OCI-LY1 (cell line): Measurements from ENCODE around the gene IYD.

ENCODE experiments used
- EZH2 ChIP-seq: fragments of 200-600 bp; sonication (generic), shearing (Covaris generic); IDR thresholded peaks from 2 replicates; pipeline ENCODE4 v1.8.0; 2017; ENCODE audit warnings: borderline replicate concordance, mixed run types, mild to moderate bottlenecking, antibody characterized with exemption, low read length, moderate library complexity, mixed read lengths
- TF ChIP-seq, protein P1 (sequence below): fragments of 200-600 bp; sonication (generic), shearing (Covaris generic); IDR thresholded peaks from 2 replicates; pipeline ENCODE4 v1.5.1; 2017; ENCODE audit warnings: mild to moderate bottlenecking, antibody characterized with exemption, low read length, moderate library complexity, mixed read lengths

GRCh38 chr6:150336299-150336698 lies 32.5 kb upstream of the IYD start:
- TF ChIP-seq EZH2 = no peak
- TF ChIP-seq, protein P1, sequence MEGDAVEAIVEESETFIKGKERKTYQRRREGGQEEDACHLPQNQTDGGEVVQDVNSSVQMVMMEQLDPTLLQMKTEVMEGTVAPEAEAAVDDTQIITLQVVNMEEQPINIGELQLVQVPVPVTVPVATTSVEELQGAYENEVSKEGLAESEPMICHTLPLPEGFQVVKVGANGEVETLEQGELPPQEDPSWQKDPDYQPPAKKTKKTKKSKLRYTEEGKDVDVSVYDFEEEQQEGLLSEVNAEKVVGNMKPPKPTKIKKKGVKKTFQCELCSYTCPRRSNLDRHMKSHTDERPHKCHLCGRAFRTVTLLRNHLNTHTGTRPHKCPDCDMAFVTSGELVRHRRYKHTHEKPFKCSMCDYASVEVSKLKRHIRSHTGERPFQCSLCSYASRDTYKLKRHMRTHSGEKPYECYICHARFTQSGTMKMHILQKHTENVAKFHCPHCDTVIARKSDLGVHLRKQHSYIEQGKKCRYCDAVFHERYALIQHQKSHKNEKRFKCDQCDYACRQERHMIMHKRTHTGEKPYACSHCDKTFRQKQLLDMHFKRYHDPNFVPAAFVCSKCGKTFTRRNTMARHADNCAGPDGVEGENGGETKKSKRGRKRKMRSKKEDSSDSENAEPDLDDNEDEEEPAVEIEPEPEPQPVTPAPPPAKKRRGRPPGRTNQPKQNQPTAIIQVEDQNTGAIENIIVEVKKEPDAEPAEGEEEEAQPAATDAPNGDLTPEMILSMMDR = no peak
